GM18951 (cell line): ENCODE measurements around the gene NUBPL.

Experiments used
- POLR2A ChIP-seq: IDR thresholded peaks from 4 replicates; pipeline ENCODE4 v1.6.1; 2011; ENCODE audit warnings: mild to moderate bottlenecking; ENCODE audit not compliant: insufficient read length, insufficient read depth; ENCODE audit errors: extremely low read depth
- in situ Hi-C: fragments of 300-500 bp; cut with MboI; formaldehyde crosslinking; loops from one replicate; pipeline ENCODE4 v1.12.0; 2022; ENCODE audit warnings: low sequenced_read_pairs, mixed read lengths, inconsistent platforms; ENCODE audit not compliant: unreplicated experiment

Gene NUBPL

DNA sequence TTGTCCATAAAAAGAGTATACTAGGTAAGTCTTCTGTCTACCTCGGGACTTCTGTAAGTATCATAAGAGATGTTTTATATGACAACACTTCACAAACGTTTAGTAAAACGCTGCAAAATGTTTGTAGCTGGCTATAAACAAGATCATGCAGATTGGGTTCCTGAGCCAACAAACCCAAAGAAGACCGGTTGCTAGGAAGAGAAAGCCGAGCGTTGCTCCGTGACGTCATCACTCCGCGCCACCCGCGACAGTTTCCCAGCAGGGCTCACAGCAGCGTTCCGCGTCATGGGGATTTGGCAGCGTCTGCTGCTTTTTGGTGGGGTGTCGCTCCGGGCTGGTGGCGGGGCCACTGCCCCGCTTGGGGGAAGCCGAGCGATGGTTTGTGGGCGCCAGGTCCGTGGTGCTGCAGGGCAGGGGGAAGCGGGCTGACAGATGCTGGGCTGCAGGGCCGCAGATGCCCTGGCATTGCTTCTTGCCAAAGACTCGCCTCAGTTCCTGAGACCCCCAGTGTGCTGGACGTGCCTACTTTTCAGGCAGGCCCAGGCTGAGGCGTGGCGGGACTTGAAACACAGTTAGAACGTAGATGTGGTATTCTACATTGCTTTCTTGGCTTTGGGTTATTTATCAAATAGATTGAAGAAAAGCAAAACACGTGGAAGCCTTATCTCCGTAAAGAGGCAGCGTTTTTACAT lies at the start of gene NUBPL:
TSS of gene NUBPL (plus strand) at position 250 of the 692 bp plus-strand sequence. CDS start at position 286, 36 bp downstream.
- in situ Hi-C loops: no loop called here
- TF ChIP-seq POLR2A: peak; percentile 83

DNA sequence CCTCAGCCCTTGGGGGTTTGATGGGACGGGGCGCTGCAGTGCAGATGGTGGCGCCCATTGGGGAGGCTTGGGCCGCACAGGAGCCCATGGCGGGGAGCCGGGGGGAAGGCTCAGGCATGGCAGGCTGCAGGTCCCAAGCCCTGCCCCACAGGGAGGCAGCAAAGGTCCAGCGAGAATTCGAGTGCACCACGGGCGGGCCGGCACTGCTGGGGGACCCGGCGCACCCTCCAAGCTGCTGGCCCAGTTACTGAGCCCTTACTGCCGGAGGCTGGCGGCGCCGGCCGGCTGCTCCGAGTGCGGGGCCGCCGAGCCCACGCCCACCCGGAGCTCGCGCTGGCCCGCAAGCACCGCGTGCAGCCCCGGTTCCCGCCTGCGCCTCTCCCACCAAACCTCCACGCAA lies 34.1 kb upstream of the NUBPL start:
- TF ChIP-seq POLR2A: no peak
- in situ Hi-C loops: no loop called here

- in situ Hi-C loops: no loop called here
- no peak for TF ChIP-seq POLR2A
Observed at GRCh38 chr14:31527546-31527945, 33.7 kb upstream of the NUBPL start.

- in situ Hi-C loops: no loop called here
- TF ChIP-seq POLR2A: no peak
Observed at GRCh38 chr14:31529053-31529452, 32.2 kb upstream of the NUBPL start.

DNA sequence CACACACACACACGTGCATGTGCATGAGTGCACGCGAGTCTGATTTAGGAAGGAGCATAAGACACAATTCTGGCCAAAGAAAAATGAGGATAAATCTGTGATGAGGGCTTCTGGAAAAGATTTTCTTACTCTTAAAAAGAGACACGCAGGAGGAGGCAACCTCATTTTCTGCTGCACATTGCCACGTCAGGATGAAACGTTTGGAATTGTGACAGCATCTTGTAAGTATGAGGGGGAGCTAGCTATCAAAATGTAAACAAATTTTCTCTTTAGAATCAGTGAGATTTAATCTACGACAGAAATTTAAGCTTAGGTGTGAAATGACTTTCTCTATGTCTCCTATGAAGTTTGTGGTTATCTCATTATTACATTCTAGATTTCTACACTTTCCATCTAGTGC lies 31.1 kb upstream of the NUBPL start:
- no peak for TF ChIP-seq POLR2A
- in situ Hi-C loops: no loop called here

DNA sequence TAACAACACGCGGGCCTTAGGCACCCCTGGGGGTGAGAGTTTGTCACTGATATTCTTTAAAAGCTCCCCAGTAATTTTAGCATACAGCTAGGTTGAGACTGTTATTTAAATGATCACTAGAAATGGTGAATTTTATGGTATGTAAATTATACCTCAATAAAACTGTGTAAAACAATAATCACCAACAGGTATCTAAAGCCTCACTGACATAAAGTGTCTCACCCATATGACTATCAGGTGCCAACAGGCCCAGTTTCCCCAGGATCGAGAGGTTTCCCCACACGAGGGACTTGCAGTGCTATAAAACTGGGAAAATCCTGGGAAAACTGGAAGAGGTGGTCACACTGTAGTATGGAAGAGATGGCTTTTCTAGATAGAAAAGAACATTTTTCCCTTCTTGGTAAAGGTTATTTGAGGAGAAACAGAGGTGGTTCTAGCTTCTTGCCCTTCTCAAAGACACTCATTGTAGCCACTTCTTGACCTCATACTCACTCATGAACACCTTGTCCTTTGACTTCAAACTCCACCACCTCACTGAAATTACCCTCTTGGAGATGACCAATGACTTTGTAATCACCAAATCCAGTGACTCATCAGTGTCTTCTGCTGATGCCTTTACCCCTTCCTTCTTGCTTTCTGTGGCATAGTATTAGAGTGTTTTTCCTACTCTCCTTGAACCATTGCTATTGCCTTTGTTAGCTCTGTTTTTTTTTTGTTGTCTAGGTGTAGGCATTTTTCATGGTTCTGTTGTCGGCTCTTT lies 24.8 kb upstream of the NUBPL start:
- in situ Hi-C loops: no loop called here
- TF ChIP-seq POLR2A: no peak

DNA sequence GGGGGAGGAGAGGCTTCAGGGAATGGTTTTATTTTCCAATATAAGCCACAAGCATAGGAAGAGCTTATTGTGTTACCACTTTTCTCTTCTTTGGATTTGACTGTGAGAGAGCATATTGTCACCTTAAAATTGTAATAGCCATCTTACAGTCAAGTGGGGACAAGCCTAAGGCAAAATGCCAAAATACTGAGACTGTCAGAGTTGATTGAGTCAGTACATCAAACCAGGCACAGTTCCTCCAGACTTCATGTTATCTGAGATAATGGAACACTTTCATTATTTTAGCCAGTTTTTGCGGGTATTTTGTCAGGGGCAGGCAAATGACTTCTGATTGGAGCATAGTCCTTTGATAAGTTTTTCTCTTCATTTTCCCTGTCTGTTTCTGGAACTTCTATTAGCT lies 19.5 kb upstream of the NUBPL start:
- TF ChIP-seq POLR2A: no peak
- in situ Hi-C loops: no loop called here

DNA sequence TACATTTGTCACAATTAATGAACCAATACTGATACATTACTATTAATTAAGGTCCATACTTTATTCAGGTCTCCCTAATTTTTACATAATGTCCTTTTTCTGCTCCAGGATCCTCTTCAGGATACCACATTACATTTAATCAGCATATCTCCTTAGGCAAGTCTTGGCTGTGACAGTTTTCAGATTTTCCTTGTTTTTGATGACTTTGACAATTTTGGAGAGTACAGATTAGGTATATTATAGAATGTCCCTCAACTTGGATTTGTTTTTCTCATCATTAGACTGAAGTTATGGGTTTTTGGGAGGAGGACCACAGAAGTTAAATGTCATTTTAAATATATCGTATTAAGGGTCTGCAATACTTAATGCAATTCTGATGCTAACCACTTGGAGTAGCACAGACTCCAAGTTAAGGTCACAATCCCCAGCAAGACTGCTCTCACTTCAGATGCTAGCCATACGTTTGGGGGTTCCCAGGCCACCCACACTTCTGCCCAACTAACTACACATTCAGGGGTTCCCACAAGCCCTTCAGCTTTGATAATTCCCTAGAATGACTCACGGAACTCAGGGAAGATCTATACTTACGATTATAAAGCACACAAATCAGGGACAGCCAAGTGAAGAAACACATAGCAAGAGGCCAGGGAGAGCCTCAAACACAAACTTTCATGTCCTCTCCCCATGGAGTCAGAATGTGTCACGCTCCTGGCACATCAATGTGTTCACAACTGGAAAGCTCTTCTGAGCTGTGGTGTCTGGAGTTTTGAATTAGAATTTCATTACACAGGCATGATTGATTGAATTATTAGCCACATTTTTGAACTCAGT lies 17.0 kb upstream of the NUBPL start:
- no peak for TF ChIP-seq POLR2A
- in situ Hi-C loops: no loop called here

DNA sequence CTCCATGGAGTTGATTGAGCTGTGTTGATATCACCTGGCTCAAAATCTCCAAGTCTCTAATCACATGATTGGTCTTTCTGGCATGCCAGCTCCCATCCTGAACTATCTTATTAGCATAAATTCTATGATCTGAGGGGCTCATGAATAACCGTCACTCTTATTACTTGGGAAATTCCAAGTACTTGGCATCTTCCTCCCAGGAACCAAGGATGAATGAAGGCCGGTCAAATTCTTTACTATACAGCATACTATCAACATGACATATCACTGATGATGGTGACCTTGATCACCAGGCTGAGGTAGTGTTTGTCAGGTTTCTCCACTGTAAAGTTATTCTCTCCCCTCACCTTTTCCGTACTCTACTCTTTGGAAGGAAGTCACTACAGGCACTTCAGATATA lies 16.4 kb upstream of the NUBPL start:
- in situ Hi-C loops: no loop called here
- TF ChIP-seq POLR2A: no peak

DNA sequence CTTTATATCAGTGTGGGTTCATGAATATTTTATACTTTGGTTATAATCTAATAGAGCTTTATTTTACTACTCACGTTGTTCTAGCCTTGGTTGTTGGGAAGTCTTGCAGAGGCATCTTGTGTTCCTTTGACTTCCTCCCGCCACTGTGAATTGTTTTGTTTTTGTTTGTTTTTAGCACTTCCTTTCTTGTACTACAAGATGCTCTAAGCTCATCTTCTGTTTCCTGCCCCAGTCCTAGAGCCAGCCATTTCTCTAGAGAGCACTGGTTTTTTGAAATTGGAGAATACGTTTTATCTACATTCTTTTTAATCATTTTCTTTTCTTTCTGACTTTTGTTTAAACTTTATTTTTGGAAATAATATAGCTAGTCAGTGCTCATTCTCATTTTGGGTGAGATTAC lies 15.9 kb upstream of the NUBPL start:
- in situ Hi-C loops: no loop called here
- TF ChIP-seq POLR2A: no peak

DNA sequence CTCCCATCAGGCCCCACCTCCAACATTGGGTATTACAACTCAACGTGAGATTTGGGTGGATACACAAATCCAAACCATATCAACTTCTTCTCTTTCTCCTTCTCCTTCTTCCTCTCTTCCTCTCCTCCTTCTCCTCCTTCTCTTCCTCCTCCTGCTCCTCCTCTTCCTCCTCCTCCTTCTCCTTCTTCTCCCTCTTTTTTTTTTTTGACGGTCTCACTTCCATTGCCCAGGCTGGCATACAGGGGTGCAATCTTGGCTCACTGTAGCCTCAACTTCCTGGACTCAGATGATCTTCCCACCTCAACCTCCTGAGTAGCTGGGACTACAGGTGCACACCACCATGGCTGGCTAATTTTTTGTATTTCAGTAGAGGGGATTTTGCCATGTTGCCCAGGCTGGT lies 11.4 kb upstream of the NUBPL start:
- no peak for TF ChIP-seq POLR2A
- in situ Hi-C loops: no loop called here

DNA sequence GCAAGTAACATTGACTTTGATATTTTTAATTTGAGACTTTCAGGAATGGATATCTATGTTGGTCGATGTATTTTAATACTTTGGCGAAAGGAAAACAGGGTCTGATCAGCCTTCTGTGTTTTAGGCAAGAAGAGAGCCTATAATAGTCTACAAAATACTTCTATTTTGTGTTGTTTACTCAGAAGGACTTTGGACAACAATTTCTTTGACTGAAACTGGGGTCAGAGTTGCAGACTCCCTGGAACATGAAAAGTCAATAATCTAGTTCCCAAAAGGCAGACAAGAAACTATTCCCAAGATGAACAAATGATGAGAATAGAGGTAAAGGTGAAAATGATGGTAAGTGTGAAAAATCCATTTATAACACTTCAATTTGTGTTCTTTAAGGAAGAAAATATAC lies 10.6 kb upstream of the NUBPL start:
- no peak for TF ChIP-seq POLR2A
- in situ Hi-C loops: no loop called here

GRCh38 chr14:31556191-31556590 lies 5.0 kb upstream of the NUBPL start:
- in situ Hi-C loops: no loop called here

More at GRCh38 chr14:31556191-31556590, 5.0 kb upstream of the NUBPL start:
- no peak for TF ChIP-seq POLR2A
